GM18867 (cell line): ENCODE results near the gene LDAH.
"Not testable (repeated sequence)": the region's sequence is repeated elsewhere in the genome, so short reads cannot be mapped to it uniquely, and the experiment has no call there.

ENCODE experiments used
- ATAC-seq: cut with Tn5 transposase; IDR thresholded peaks from one replicate; pipeline ENCODE4 v1.9.1; 2021; ENCODE audit warnings: mild to moderate bottlenecking, moderate library complexity; ENCODE audit not compliant: unreplicated experiment

LDAH gene

DNA sequence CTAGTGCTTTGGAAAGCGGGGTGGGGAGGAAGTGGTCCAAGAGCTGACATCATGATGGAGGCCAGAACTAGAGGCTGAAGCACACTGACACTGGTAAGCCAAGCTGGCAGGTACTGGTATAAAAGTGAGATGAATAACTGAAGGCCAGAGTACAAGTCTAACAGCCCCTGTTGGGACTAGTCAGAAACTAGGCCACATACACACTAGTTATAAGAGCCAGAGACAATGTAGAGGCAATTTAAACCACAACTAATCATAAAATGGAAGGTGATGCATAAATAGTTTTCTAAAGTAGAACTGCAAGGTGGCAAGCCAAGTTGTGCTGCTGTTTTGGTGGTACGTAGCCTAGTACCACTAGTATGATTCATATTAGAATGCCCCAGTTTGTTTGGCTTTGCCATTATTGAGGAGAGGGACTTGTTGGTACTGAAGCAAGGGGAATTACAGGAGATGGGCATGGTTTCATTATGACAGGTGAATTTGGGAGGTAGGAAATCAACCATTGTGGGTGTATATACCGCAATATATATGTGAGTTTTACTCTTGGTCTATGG, 98.3 kb downstream of the LDAH start:
- ATAC-seq = no peak

DNA sequence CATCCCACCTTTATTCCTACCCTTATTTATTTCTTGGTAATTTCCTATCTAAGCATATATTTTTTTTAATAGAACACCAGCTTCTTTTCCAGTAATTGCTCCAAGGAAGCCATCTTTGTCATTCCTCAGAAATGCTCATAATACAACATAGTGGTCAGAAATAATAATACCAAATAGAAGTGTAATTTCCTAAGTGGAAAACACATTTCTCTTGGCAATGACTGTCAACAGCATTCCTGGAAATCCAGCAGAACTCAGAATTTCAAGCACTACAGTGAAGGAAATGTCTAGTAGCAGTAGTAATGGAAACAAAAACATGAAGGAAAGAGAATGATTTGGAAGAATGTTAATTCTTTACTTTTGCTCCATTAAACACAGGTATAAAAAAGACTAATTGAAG, 99.4 kb downstream of the LDAH start:
- ATAC-seq = no peak

DNA sequence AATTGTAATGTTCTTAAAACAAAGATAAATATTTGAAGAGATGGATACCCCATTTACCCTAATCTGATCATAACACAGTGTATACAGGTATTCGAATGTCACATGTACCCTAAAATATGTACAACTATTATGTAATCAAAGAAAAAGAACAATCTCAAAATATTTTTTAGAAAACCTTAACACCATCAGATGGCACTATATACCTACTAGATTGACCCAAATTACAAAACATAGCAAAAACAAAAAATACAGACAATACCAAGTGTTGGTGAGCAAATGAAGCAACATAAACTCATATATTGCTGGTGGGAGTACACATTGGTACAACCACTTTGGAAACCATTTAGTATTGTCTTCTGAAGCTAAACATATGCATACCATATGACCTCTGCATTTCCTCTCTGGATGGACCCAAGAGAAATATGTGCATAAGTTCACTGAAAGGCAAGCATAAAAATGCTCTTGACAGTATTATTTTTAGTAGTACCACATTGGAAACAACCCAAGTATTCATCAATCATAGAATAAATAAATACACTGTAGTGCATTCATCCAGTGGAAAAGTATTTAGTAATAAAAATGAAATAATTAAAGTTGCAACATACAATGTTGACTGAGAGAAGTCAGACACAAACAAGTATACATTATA, 100.2 kb downstream of the LDAH start:
- no peak for ATAC-seq

DNA sequence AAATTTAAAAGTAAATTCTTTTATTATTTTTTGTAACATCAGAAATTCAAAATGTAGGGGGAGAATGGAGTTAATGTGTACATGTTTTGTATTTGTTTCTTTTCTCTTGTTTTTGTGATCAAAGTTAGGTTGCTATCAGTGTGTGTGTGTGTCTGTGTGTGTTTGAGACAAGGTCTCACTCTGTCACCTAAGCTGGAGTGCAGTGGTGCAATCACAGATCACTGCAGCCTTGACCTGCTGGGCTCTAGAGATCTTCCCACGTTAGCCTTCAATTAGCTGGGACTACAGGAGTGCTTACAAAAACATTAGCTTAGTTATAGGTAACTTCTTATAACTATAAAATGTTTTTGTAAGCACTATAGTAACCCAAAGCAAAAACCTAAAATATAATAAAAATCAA, 105.3 kb downstream of the LDAH start:
- ATAC-seq = no peak

DNA sequence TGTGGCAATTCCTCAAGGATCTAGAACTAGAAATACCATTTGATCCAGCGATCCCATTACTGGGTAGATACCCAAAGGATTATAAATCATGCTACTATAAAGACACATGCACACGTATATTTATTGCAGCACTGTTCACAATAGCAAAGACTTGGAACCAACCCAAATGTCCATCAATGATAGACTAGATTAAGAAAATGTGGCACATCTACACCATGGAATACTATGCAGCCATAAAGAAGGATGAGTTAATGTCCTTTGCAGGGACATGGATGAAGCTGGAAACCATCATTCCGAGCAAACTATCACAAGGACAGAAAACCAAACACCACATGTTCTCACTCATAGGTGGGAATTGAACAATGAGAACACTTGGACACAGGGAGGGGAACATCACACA, 106.7 kb downstream of the LDAH start:
- not testable (repeated sequence) for ATAC-seq

DNA sequence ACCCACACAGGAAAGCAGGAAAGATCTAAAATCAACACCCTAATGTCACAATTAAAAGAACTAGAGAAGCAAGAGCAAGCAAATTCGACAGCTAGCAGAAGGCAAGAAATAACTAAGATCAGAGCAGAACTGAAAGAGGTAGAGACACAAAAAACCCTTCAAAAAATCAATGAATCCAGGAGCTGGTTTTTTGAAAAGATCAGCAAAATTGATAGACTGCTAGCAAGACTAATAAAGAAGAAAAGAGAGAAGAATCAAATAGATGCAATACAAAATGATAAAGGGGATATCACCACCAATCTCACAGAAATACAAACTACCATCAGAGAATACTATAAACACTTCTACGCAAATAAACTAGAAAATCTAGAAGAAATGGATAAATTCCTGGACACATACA, 108.5 kb downstream of the LDAH start:
- not testable (repeated sequence) for ATAC-seq

DNA sequence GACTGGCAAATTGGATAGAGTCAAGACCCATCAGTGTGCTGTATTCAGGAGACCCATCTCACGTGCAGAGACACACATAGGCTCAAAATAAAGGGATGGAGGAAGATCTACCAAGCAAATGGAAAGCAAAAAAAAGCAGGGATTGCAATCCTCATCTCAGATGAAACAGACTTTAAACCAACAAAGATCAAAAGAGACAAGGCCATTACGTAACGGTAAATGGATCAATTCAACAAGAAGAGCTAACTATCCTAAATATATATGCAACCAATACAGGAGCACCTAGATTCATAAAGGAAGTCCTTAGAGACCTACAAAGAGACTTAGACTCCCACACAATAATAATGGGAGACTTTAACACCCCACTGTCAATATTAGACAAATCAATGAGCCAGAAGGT, 109.3 kb downstream of the LDAH start:
- not testable (repeated sequence) for ATAC-seq

DNA sequence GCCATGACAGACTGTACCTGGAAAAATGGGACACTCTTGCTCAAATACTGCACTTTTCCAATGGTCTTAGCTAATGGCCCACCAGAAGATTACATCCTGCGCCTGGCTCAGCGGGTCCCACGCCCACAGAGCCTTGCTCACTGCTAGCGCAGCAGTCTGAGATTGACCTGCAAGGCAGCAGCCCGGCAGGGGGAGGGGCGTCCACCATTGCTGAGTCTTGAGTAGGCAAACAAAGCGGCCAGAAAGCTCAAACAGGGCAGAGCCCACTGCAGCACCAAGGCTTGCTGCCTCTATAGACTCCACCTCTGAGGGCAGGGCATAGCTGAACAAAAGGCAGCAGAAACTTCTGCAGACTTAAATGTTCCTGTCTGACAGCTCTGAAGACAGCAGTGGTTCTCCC, 111.3 kb downstream of the LDAH start:
- ATAC-seq = not testable (repeated sequence)

DNA sequence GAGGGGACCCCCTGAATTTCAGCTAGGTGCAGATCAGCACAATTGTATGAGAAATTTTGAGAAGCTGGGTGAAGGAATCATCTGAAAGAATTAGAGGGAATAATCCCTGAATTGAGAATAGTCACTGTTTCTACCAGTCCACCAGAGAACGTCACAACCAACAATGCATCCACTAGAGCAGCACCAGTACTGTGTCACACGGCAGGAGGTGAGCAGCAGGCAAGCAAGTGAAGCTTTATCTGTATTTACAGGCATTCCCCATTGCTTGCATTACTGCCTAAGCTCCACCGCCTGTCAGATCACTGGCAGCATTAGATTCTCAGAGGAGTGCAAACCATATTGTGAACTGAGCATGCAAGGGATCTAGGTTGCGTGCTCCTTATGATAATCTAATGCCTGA, 115.3 kb downstream of the LDAH start:
- no peak for ATAC-seq

DNA sequence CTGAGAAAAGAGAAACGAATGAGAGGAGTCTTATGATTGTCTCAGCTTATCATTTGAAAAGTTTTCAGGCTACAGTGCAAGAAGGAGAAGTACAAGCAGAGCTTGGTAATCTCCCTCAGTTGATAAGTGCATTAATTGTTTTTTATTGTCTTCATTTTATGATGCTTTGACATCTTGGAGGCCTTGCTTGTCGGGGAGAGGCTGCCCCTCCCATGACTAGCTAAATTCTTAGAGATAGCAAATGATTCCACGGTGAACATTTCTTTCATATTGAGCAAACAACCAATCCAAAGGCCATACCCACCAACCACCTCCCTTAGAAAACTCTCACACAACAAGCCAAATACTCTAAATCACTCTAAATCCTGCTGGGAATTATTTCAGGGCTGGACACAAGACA, 116.1 kb downstream of the LDAH start:
- ATAC-seq = no peak

DNA sequence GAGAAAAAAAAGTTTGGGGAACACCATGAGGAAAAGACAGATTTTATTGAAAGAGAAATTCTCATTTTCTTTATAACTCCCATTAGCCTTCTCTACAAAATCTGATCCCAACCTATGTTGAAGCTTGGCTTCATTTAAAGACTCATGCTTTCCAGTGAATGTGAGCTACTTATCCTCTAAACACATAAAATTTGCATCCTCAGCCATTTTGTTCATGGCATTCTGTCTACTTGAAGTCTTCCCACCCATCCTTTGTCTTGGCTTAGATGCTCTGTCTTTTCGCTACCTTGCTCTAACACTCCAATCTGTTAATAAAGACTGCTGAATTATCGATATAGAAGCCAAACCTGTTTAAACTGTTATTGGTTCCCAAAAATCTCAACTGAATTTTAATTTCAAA, 116.7 kb downstream of the LDAH start:
- no peak for ATAC-seq

DNA sequence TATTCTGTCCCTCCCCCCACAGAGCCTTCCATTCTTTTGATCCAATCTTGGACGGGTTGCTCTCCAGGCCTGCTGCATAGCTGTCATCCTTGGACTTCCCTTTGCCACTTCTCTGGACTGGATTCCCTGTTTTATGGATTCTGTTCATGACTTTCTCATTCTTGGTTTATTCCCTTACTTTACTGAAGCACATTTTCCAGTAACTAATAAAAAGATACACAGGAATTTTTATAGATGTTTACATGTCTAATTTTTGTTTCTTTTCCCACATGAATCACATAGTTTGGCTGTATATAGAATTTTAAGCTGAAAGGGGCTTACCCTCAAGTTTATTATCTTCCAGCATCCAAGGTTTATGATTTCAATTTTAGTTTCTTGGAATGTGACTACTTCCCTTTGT, 118.0 kb downstream of the LDAH start:
- ATAC-seq = no peak

DNA sequence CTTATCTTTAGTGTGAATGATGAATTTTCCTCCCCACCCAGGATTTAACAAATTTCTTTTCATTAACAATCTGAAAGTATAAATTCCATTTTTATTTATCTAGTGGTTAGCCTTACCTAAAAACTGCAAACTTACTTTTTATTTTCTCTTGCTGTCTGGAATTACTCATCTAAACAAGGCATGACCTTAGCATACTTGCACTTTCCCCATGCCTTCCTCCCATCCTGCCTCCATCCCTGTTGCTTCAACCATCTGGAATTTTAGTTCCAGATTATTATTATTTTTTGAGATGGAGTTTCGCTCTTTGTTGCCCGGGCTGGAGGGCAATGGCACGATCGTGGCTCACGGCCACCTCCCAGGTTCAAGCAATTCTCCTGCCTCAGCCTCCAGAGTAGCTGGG, 120.3 kb downstream of the LDAH start:
- ATAC-seq = no peak

DNA sequence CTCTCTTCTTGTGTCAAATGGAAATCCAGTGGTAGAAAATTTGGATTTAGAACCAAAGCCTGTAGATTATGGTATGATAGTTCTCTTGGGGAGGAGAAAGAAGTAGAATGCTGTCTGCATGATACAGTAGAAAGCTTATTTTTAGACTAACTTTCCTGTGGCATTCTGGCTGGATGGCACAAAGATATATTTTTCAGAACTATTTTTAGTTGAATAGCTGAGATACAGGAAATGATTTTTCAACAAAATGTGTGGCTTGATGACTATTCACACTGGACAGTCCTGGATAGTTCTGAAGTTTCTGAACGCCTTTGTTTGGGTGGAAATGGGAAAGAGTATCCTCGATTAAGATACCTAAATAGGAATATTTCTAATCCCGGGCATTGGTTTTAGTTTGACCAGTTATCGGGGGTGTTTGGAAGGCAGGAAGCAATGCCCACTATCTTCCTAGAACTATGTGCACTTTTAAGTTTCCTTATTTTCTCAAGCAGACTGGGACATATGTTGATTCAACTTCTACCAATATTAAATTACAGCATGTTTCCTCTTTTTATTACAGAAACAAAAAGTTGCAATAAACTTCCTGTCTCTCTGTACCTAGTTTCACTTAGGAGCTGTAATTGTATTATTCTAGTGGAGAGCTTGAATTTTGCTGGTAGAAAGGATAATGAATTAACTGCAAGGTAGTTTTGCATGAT, 123.8 kb downstream of the LDAH start:
- ATAC-seq = no peak

DNA sequence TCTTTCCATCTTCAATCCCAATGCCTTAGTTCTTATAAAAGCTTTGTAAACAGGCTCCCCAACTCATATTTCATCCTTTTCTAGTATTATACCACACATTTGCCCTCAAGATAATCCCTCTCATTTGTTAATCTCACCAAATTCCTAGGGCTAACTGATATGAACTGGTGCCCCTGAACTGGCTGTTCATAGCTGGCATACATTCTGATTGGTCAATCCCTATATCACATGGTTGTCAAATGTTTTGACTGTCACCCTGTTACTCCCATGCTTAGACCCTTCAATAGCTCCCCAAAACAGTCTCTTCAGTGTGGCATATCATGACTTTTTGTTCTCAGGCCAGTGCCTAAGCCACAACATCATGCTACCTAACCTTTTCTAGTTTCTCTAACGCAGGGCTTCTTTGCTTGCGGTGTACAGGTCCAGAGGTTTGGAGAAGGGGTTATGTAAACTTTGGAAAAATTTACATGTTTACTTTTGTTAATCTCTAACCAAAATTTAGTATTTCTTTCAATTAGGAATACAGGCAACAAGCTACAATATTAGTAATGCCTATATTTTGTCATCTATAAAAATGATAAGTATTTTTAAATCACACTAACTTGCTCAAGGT, 125.5 kb downstream of the LDAH start:
- no peak for ATAC-seq

DNA sequence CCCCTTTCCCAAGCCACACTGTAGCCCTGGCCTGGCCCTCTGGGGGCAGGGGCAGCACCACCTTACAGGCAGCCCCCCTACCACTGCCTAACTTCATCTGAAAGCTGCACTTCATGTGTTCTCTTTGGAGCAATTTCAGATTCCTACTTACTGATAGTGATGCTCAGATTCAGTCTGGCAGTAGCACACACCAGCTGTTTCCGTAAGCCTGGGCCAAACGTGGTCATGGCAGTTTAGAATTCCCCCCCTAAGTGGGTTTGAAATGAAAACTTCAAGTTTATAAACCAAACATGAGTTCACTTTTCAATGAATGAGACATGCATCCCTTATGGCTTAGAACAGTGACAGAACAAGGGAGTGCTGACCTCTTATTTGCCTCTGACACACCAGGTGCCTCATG, 126.5 kb downstream of the LDAH start:
- ATAC-seq = no peak

DNA sequence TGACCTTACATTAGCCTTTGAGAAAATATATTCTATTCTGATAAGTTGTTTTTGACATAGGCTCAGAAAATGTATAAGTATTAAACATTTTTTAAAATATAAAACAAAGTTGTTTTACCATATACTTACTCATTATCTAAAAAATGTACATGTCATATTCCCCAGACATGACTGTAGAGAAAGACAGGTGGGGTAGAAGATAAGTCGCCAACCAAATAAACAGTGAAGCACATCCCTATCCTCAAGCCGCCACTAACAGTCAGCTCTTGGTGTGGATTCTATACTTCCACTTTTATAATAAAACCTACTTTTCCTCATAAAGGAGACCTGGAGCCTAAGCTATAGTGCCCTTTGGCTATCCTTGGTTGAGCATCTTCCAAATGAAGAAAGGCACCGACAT, 129.6 kb downstream of the LDAH start:
- no peak for ATAC-seq

DNA sequence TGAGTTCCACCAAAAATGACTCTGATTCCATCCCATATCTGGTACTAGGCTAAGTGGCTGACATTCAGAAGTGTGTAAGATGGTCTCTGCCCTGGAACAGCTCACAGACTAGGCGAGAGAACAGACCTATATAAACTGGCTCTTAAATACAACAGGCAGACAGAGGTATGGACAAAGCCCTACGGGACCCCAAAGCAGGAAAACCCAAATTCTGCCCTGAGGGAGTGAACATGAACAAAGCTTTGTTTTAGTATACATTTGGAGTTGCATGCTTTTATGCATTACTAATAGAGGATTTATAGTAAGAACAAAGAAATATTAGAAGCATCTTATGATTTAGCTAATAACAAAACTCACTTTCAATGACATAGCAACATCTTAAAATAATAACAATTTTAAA, 130.8 kb downstream of the LDAH start:
- ATAC-seq = no peak

DNA sequence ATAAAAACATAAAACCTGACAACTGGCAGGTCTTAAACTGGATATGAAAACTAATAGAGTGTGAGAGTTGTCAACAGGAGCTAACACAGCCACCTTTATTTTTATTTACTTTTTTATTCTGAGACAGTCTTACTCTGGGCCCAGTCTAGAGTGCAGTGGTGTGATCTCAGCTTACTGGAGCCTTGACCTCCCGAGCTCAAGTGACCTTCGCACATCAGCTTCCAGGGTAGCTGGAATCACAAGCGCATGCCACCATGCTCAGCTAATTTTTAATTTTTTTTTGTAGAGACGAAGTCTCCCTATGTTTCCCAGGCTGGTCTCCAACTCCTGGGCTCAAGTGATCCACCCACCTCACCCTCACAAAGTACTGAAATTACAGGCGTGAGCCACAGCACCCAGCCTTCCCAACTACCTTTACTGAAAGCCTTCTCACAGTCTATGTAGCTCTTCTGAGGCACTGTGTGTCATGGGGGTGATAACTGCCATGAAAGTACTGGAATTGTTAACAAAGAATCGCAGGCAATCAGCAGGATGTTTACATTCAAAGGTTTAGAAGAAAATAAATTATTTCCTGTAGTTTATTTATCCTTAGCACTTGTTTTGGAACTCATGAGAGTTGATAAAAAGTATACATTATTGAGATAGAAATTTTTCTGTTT, 131.7 kb downstream of the LDAH start:
- no peak for ATAC-seq

DNA sequence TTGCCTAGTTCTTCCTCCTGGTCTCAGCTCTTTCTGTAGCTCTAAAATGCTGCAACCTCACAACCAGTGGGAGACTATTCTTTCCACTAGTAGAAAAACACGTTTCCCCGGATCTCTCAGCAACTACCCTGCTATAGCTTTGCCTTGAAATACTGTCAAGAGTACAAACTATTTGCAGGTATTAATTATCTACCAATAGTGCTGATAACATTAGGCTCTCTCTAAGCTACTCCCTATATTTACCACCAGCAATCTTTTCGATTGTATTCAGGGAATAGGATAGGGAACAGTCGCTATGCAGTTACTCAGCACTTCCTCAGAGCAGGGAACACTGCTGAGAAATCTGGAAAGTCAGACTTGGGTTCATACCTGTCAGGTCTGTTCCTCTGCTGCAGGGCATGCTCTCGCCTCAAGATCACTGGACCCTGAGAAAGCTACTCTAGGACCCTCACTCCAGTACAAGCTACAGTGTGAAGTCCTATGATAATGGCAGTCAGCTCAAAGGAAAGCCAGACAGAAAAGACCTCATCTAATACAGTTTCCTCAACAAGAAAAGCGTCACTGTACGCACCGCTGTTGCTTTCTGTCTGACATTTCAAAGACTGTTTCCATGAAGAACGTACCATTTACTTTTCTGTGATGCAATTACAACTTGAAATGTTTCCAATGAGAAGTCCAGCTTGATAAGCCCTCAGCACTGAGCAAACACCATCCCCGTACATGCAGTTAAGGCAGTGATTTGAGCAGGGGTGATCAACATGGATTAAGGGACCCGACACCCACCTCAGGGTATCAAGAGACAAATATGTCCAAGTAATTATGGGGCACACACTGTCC, 133.3 kb downstream of the LDAH start:
- ATAC-seq = no peak
